K562 (cell line): Measurements from ENCODE around the gene TSPAN18. TPM values are rescaled to one million over a fixed set of nuclear protein-coding genes. Genes with fewer than 3 reads are reported as not detected.

Experiments
- ATAC-seq: fragments of 200-7000 bp; cut with Tn5 transposase; 3 replicates; pipeline ENCODE4 v1.9.1; 2020; ENCODE audit warnings: moderate library complexity
- BruUV-seq: library from RNA; stranded (reverse); fragments of 400-500 nt; replicated peaks from 2 replicates; lab custom pipeline; 2021; lab: Mats Ljungman, UMichigan
- CTCF ChIA-PET: fragments of 300-600 bp; formaldehyde crosslinking; extraction: SDS; loops from one replicate; lab custom pipeline; 2021; ENCODE audit warnings: low intra/inter-chr PET ratio; lab: Yijun Ruan, JAX
- POLR2A ChIA-PET: fragments of 300-600, 350-650 bp; sonication (Branson Sonifier 250); formaldehyde crosslinking; extraction: SDS; loops from one replicate; lab custom pipeline; 2021; ENCODE audit warnings: antibody characterized with exemption, inconsistent platforms; lab: Yijun Ruan, JAX
- DNase-seq, 4 experiments: peaks; one replicate each; pipeline versions ENCODE4 v3.0.0 to v3.0.0-alpha.2; 2011 to 2018; ENCODE audit warnings: low spot score in 3 of 4, mixed read lengths in 3 of 4; ENCODE audit errors: extremely low read depth in 1 of 4
- FAIRE-seq: peaks from 2 replicates; lab custom pipeline; 2011; peaks lifted over from hg19 to GRCh38; lab: Jason Lieb, UNC
- H2AFZ ChIP-seq: 2 replicates; pipeline ENCODE4 v1.6.0; 2011; ENCODE audit warnings: low read depth, low read length, control low read depth, inconsistent platforms
- H3K27ac ChIP-seq: fragments of 200-600 bp; 3 replicates; pipeline ENCODE4 v1.8.0; 2011; ENCODE audit warnings: low read depth, mild to moderate bottlenecking, control low read depth, inconsistent platforms, low read length, moderate library complexity, mixed read lengths; ENCODE audit errors: extremely low read depth
- H3K27me3 ChIP-seq, 2 experiments: fragments of 300-600 bp in 1 of 2; 2 replicates in 1 of 2; 3 replicates in 1 of 2; pipeline versions ENCODE4 v1.6.0 to v1.8.0; 2011; ENCODE audit warnings: inconsistent platforms in 2 of 2, low read length in 2 of 2, mild to moderate bottlenecking in 1 of 2, mixed read lengths in 1 of 2, moderate library complexity in 1 of 2; ENCODE audit not compliant: control insufficient read depth in 2 of 2, insufficient read depth in 2 of 2
- H3K36me3 ChIP-seq: fragments of 300-600 bp; 3 replicates; pipeline ENCODE4 v1.8.0; 2011; ENCODE audit warnings: mild to moderate bottlenecking, low read length, inconsistent platforms; ENCODE audit not compliant: control insufficient read depth, insufficient read depth
- H3K4me1 ChIP-seq, 2 experiments: fragments of 200-600 bp in 1 of 2; replicated peaks in 1 of 2; 2 replicates in 1 of 2; 3 replicates in 1 of 2; pipeline versions ENCODE4 v1.5.1 to v1.8.0; 2011; ENCODE audit warnings: inconsistent platforms in 2 of 2, low read length in 2 of 2, mild to moderate bottlenecking in 1 of 2, mixed read lengths in 1 of 2, moderate library complexity in 1 of 2; ENCODE audit not compliant: control insufficient read depth in 2 of 2, insufficient read depth in 2 of 2
- H3K4me2 ChIP-seq: 2 replicates; pipeline ENCODE4 v1.6.1; 2011; ENCODE audit warnings: low read length, control low read depth, inconsistent platforms, mixed read lengths; ENCODE audit not compliant: insufficient read depth
- H3K4me3 ChIP-seq: fragments of 200-600 bp; sonication (generic), shearing (Covaris generic); 2 replicates; pipeline ENCODE4 v1.5.1; 2016; ENCODE audit warnings: control low read depth, inconsistent platforms
- H3K79me2 ChIP-seq: fragments of 200-600 bp; 3 replicates; pipeline ENCODE4 v1.8.0; 2011; ENCODE audit warnings: low read length, inconsistent platforms; ENCODE audit not compliant: control insufficient read depth, insufficient read depth
- H3K9ac ChIP-seq, 2 experiments: 2 replicates each; pipeline versions ENCODE4 v1.6.0 to v1.6.1; 2011; ENCODE audit warnings: low read depth in 2 of 2, low read length in 2 of 2, control low read depth in 1 of 2, inconsistent platforms in 1 of 2, mild to moderate bottlenecking in 1 of 2, mixed read lengths in 1 of 2; ENCODE audit not compliant: insufficient read depth in 1 of 2
- H3K9me1 ChIP-seq: one replicate; pipeline ENCODE4 v1.6.0; 2011; ENCODE audit warnings: inconsistent platforms, mild to moderate bottlenecking, low read length, moderate library complexity; ENCODE audit not compliant: control insufficient read depth, insufficient read depth
- H3K9me3 ChIP-seq: replicated peaks from 2 replicates; pipeline ENCODE4 v1.5.1; 2011; ENCODE audit warnings: low read depth, low read length, inconsistent platforms; ENCODE audit not compliant: control insufficient read depth, insufficient read depth
- H4K20me1 ChIP-seq: replicated peaks from 2 replicates; pipeline ENCODE4 v1.6.1; 2011; ENCODE audit warnings: low read length, inconsistent platforms, mixed read lengths; ENCODE audit not compliant: control insufficient read depth, insufficient read depth
- CEBPG ChIP-seq, 3 experiments: fragments of 200-800 bp in 1 of 3; sonication (Bioruptor generic) in 1 of 3; sonication (generic) in 1 of 3; formaldehyde crosslinking in 1 of 3; IDR thresholded peaks in 2 of 3; conservative IDR thresholded peaks in 1 of 3; 2 replicates each; pipeline versions ENCODE4 v1.6.1 to v1.8.0; 2016 to 2022; ENCODE audit warnings: missing compliant biosample characterization in 2 of 3, missing genetic modification characterization in 2 of 3, mild to moderate bottlenecking in 1 of 3, missing genetic modification reagents in 1 of 3
- GTF2A2 ChIP-seq: IDR thresholded peaks from 2 replicates; pipeline ENCODE4 v1.6.1; 2016; ENCODE audit warnings: mild to moderate bottlenecking, missing genetic modification characterization, missing compliant biosample characterization
- ZNF239 ChIP-seq: fragments of 250-450 bp; sonication (Bioruptor Pico); IDR thresholded peaks from 2 replicates; pipeline ENCODE4 v1.4.0; 2020; ENCODE audit warnings: mild to moderate bottlenecking
- WGBS: fragments of 100-300 bp; shearing (Covaris generic); methylation state at CpG from one replicate; pipeline ENCODE4 v1.1.6; 2016; ENCODE audit warnings: low coverage, mixed read lengths; ENCODE audit not compliant: insufficient coverage; ENCODE audit errors: missing lambda C conversion rate; 5-methylcytosine and 5-hydroxymethylcytosine counted together
- in situ Hi-C: fragments of 300-500 bp; cut with MboI; formaldehyde crosslinking; loops from 4 replicates; pipeline ENCODE4 v1.15.0; 2018; ENCODE audit warnings: inconsistent platforms, mixed read lengths
- intact Hi-C: fragments of 100-400 bp; cut with micrococcal nuclease; formaldehyde crosslinking; loops from 2 replicates; pipeline ENCODE4 v1.14.2; 2022
- polyA plus RNA-seq, 8 experiments: library from polyadenylated mRNA; depleted of rRNA in 4 of 8; stranded (reverse) in 5 of 8; unstranded in 3 of 8; fragments of >200 nt; fragmentation: Nextera tagmentation in 2 of 8; fragmentation: Illumina TruSeq in 1 of 8; extraction: Ambion mirVana in 2 of 8; extraction: Trizol in 1 of 8; gene quantifications; 2 replicates each; pipeline versions ENCODE4 v1.2.1 to v1.2.3, GENCODE V29; 2011 to 2014; ENCODE audit warnings: inconsistent platforms in 1 of 8, missing spikeins in 1 of 8
- total RNA-seq, 7 experiments: library from RNA; depleted of rRNA in 6 of 7; stranded (reverse); fragments of >200 nt in 6 of 7; fragmentation: Illumina TruSeq in 2 of 7; extraction: Trizol in 2 of 7; gene quantifications; 2 replicates each; pipeline versions ENCODE4 v1.2.1 to v1.2.3, GENCODE V29; 2011 to 2021; ENCODE audit warnings: low replicate concordance in 1 of 7
- TF ChIP-seq, protein P1 (sequence below): fragments of 250-450 bp; sonication (Bioruptor Pico); IDR thresholded peaks from 2 replicates; pipeline ENCODE4 v1.5.0; 2020; ENCODE audit warnings: mild to moderate bottlenecking, borderline replicate concordance

Gene TSPAN18
- total and polyA plus RNA-seq, 9 of the 15 experiments (the other 6 are each of a cell fraction or from before 2014, with no cell fraction given), result 0.17 to 0.35 (median 0.22) TPM; not detected in 4

DNA sequence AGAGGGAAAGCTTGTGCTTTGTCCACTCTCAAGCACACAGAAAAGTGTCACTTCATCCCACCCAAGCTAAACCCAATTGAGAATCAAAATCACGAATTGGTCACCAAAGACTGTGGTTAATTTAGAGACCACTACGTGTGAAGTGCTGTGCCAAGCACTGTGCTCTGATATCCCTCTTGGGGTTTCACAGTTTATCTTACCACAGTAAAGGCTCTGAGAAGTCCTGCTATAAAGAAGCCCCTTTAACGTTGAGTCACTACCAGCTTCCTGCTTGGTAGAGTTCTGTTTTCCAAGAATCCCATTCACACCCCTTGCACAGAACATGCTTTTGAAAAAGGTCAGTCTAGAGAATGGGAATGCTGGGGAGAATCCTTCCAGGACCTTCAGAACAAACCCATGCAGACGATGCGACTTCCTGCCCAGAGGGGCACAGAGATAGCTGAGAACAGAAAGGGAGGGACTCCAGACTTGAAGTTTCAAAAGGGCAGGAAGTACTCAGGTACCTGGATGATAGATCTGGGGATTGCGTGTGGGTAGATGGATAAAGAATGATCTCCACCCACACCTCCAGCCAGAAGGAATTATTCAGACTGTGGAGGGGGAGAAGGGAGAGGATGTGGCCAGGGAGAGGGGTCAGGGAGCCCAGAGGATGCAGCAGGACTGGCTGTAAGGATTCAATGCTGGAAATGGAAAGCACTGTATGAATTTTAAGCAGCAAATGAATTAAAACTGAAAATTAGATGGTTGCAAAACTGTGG is 18.1 kb upstream of the TSPAN18 start:
- Histone ChIP-seq H4K20me1 (no peaks in the 10 kb centered on the region), H3K27ac (no peak overlapping the region), H3K36me3 (no peaks in the 10 kb centered on the region), H3K9me1 (no peaks in the 10 kb centered on the region), H3K9me3 (0 out of 2 replicates have a peak, but pooled peaks cover under 1% of the 10 kb centered on the region), H3K4me2 (no peak overlapping the region), H3K9ac (no peak overlapping the region), H2AFZ (no peak overlapping the region), H3K27me3 (peaks cover 9 to 44% of the 10 kb centered on the region in 2 experiments; a peak in 3 of 5 replicates), H3K79me2 (no peaks in the 10 kb centered on the region), H3K4me1 (no peaks in the 10 kb centered on the region; a peak in 1 of 5 replicates), H3K4me3 (no peak overlapping the region)
- TF ChIP-seq GTF2A2 (no peak), ZNF239 (peak; percentile 96)
- ChIA-PET CTCF (no interaction called here), POLR2A (interaction anchor here (0.7 to 1.3 kb wide), 3 partner anchors 11 to 228 kb away, joined by 3 to 4 read pairs (median 3); no protein-coding TSS in a partner anchor)
- intact Hi-C loops (no loop called here), in situ Hi-C loops (no loop called here)
- FAIRE-seq, result no peak
- ATAC-seq, result no peak
- no peak for DNase-seq
- BruUV-seq, result no TSS peak
- WGBS, result 0% methylated on average over 6 of the region's 6 CpGs

DNA sequence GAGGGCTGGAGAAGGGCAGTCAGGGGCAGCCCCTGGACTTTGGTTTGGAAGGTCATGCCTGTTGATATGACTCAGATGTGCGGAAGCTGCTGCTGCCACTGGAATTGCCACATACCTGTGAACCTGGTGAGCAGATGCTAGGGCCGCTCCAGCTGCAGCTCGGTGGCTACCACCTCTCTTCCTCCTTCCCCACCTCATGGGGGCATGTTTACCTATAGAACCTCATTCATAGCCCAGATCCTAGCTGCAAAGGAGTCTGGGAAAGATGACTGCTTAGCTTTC is 17.5 kb upstream of the TSPAN18 start:
- CTCF ChIA-PET, result no interaction called here
- no peak for FAIRE-seq

More for the DNA sequence above, 17.5 kb upstream of the TSPAN18 start:
- ATAC-seq (no peak), DNase-seq (no peak)
- Histone ChIP-seq H3K4me2 (no peak overlapping the region), H3K4me3 (no peak overlapping the region), H3K79me2 (no peaks in the 10 kb centered on the region), H3K36me3 (no peaks in the 10 kb centered on the region), H3K27ac (no peak overlapping the region), H3K9me1 (no peaks in the 10 kb centered on the region), H3K9me3 (no peaks in the 10 kb centered on the region), H4K20me1 (no peaks in the 10 kb centered on the region), H3K4me1 (no peaks in the 10 kb centered on the region; a peak in 1 of 5 replicates), H3K9ac (no peak overlapping the region), H2AFZ (no peak overlapping the region), H3K27me3 (peaks cover 9 to 46% of the 10 kb centered on the region in 2 experiments; a peak in 3 of 5 replicates)
- intact Hi-C loops, result no loop called here
- in situ Hi-C loops, result no loop called here
- 0% methylated on average over 3 of the region's 3 CpGs for whole genome bisulfite sequencing
- POLR2A ChIA-PET, result interaction anchor here (1.2 to 1.3 kb wide), 2 partner anchors 11 to 52 kb away, joined by 3 to 4 read pairs; no protein-coding TSS in a partner anchor
- TF ChIP-seq CEBPG (CRISPR knock-in tag; IDR thresholded peaks at IDR 0.05), result no peak
- TF ChIP-seq CEBPG (tag; conservative IDR thresholded peaks at IDR 0.05 in 1 of 2, IDR thresholded peaks at IDR 0.05 in 1 of 2), result 0 out of 4 replicates have a peak, but pooled peaks of 1 of the 2 experiments have one; percentile 21
- TF ChIP-seq, protein P1, sequence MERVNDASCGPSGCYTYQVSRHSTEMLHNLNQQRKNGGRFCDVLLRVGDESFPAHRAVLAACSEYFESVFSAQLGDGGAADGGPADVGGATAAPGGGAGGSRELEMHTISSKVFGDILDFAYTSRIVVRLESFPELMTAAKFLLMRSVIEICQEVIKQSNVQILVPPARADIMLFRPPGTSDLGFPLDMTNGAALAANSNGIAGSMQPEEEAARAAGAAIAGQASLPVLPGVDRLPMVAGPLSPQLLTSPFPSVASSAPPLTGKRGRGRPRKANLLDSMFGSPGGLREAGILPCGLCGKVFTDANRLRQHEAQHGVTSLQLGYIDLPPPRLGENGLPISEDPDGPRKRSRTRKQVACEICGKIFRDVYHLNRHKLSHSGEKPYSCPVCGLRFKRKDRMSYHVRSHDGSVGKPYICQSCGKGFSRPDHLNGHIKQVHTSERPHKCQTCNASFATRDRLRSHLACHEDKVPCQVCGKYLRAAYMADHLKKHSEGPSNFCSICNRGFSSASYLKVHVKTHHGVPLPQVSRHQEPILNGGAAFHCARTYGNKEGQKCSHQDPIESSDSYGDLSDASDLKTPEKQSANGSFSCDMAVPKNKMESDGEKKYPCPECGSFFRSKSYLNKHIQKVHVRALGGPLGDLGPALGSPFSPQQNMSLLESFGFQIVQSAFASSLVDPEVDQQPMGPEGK (CRISPR knock-in tag), result no peak
- BruUV-seq, result no TSS peak
